ENCODE data around the gene KLHL13. TPM values are rescaled to one million over a fixed set of nuclear protein-coding genes. Genes with fewer than 3 reads are reported as not detected.
A peak's percentile ranks its signal among the peaks of the same experiment; 100 is the strongest.
"Not testable (repeated sequence)": the region's sequence is repeated elsewhere in the genome, so short reads cannot be mapped to it uniquely, and the experiment has no call there.

KLHL13 gene
- total and polyA plus RNA-seq, 2 donors = 2.9 to 4.9 TPM

GRCh38 chrX:117959045-117959444 lies 157.6 kb downstream of the KLHL13 start:
- H3K36me3 ChIP-seq (ENCODE audit: control insufficient read depth in 2 of 2, insufficient read depth in 2 of 2, low read length in 1 of 2) = no peaks in the 10 kb centered on the region
- WGBS = 95% methylated on average over 4 of the region's 4 CpGs
- H3K4me3 ChIP-seq (ENCODE audit: low read length in 2 of 2) = no peak overlapping the region
- H3K27me3 ChIP-seq (ENCODE audit: control insufficient read depth in 2 of 2, insufficient read depth in 1 of 2, low read length in 1 of 2) = no peaks in the 10 kb centered on the region
- DNase-seq (ENCODE audit: low read depth in 6 of 9, low spot score in 9 of 9) = no peak
- H3K9me3 ChIP-seq (ENCODE audit: control insufficient read depth in 2 of 2, insufficient read depth in 1 of 2, low read length in 1 of 2) = no peaks in the 10 kb centered on the region
- H3K27ac ChIP-seq (ENCODE audit: low read depth in 1 of 2, low read length in 1 of 2) = no peak overlapping the region
- no peaks in the 10 kb centered on the region for H3K4me1 ChIP-seq (ENCODE audit: control insufficient read depth in 2 of 2, insufficient read depth in 2 of 2, low read length in 2 of 2)

- no peaks in the 10 kb centered on the region for H3K4me1 ChIP-seq (ENCODE audit: control insufficient read depth in 2 of 2, insufficient read depth in 2 of 2, low read length in 2 of 2)
- H3K27ac ChIP-seq (ENCODE audit: low read depth in 1 of 2, low read length in 1 of 2) = no peak overlapping the region
- WGBS = 91% methylated on average over 2 of the region's 2 CpGs
- H3K9me3 ChIP-seq (ENCODE audit: control insufficient read depth in 2 of 2, insufficient read depth in 1 of 2, low read length in 1 of 2) = no peaks in the 10 kb centered on the region
- H3K36me3 ChIP-seq (ENCODE audit: control insufficient read depth in 2 of 2, insufficient read depth in 2 of 2, low read length in 1 of 2) = no peaks in the 10 kb centered on the region
- no peak for DNase-seq (ENCODE audit: low read depth in 6 of 9, low spot score in 9 of 9)
- H3K27me3 ChIP-seq (ENCODE audit: control insufficient read depth in 2 of 2, insufficient read depth in 1 of 2, low read length in 1 of 2) = no peaks in the 10 kb centered on the region
- H3K4me3 ChIP-seq (ENCODE audit: low read length in 2 of 2) = no peak overlapping the region
Measured at GRCh38 chrX:117957128-117957527, 159.5 kb downstream of the KLHL13 start.

GRCh38 chrX:117939296-117939695 lies 177.3 kb downstream of the KLHL13 start:
- not testable (repeated sequence) for DNase-seq (ENCODE audit: low read depth in 6 of 9, low spot score in 9 of 9); H3K27me3 ChIP-seq (ENCODE audit: control insufficient read depth in 2 of 2, insufficient read depth in 1 of 2, low read length in 1 of 2); H3K27ac ChIP-seq (ENCODE audit: low read depth in 1 of 2, low read length in 1 of 2); H3K9me3 ChIP-seq (ENCODE audit: control insufficient read depth in 2 of 2, insufficient read depth in 1 of 2, low read length in 1 of 2); H3K36me3 ChIP-seq (ENCODE audit: control insufficient read depth in 2 of 2, insufficient read depth in 2 of 2, low read length in 1 of 2); H3K4me3 ChIP-seq (ENCODE audit: low read length in 2 of 2); H3K4me1 ChIP-seq (ENCODE audit: control insufficient read depth in 2 of 2, insufficient read depth in 2 of 2, low read length in 2 of 2)
- WGBS = 81% methylated on average over 1 of the region's 1 CpG

GRCh38 chrX:117936118-117936517 lies 180.5 kb downstream of the KLHL13 start:
- no peaks in the 10 kb centered on the region for H3K4me1 ChIP-seq (ENCODE audit: control insufficient read depth in 2 of 2, insufficient read depth in 2 of 2, low read length in 2 of 2)
- H3K9me3 ChIP-seq (ENCODE audit: control insufficient read depth in 2 of 2, insufficient read depth in 1 of 2, low read length in 1 of 2) = no peaks in the 10 kb centered on the region
- 95% methylated on average over 2 of the region's 2 CpGs for WGBS
- no peaks in the 10 kb centered on the region for H3K36me3 ChIP-seq (ENCODE audit: control insufficient read depth in 2 of 2, insufficient read depth in 2 of 2, low read length in 1 of 2)
- no peaks in the 10 kb centered on the region for H3K27me3 ChIP-seq (ENCODE audit: control insufficient read depth in 2 of 2, insufficient read depth in 1 of 2, low read length in 1 of 2)
- H3K4me3 ChIP-seq (ENCODE audit: low read length in 2 of 2) = no peak overlapping the region
- no peak overlapping the region for H3K27ac ChIP-seq (ENCODE audit: low read depth in 1 of 2, low read length in 1 of 2)
- DNase-seq (ENCODE audit: low read depth in 6 of 9, low spot score in 9 of 9) = no peak

- not testable (repeated sequence) for H3K36me3 ChIP-seq (ENCODE audit: control insufficient read depth in 2 of 2, insufficient read depth in 2 of 2, low read length in 1 of 2); H3K27me3 ChIP-seq (ENCODE audit: control insufficient read depth in 2 of 2, insufficient read depth in 1 of 2, low read length in 1 of 2); H3K4me3 ChIP-seq (ENCODE audit: low read length in 2 of 2); H3K9me3 ChIP-seq (ENCODE audit: control insufficient read depth in 2 of 2, insufficient read depth in 1 of 2, low read length in 1 of 2); H3K4me1 ChIP-seq (ENCODE audit: control insufficient read depth in 2 of 2, insufficient read depth in 2 of 2, low read length in 2 of 2); DNase-seq (ENCODE audit: low read depth in 6 of 9, low spot score in 9 of 9); H3K27ac ChIP-seq (ENCODE audit: low read depth in 1 of 2, low read length in 1 of 2)
Measured at GRCh38 chrX:117930116-117930515, 186.5 kb downstream of the KLHL13 start.

- no peaks in the 10 kb centered on the region for H3K36me3 ChIP-seq (ENCODE audit: control insufficient read depth in 2 of 2, insufficient read depth in 2 of 2, low read length in 1 of 2)
- DNase-seq (ENCODE audit: low read depth in 6 of 9, low spot score in 9 of 9) = no peak
- 94% methylated on average over 1 of the region's 1 CpG for WGBS
Measured at GRCh38 chrX:117919755-117920154, 196.9 kb downstream of the KLHL13 start.

GRCh38 chrX:117910216-117910615 lies 206.4 kb downstream of the KLHL13 start:
- DNase-seq (ENCODE audit: low read depth in 6 of 9, low spot score in 9 of 9) = no peak
- H3K9me3 ChIP-seq (ENCODE audit: control insufficient read depth in 2 of 2, insufficient read depth in 1 of 2, low read length in 1 of 2) = no peaks in the 10 kb centered on the region
- WGBS = 94% methylated on average over 1 of the region's 1 CpG
- no peaks in the 10 kb centered on the region for H3K4me1 ChIP-seq (ENCODE audit: control insufficient read depth in 2 of 2, insufficient read depth in 2 of 2, low read length in 2 of 2)
- H3K27ac ChIP-seq (ENCODE audit: low read depth in 1 of 2, low read length in 1 of 2) = no peak overlapping the region
- no peaks in the 10 kb centered on the region for H3K27me3 ChIP-seq (ENCODE audit: control insufficient read depth in 2 of 2, insufficient read depth in 1 of 2, low read length in 1 of 2)
- no peaks in the 10 kb centered on the region for H3K36me3 ChIP-seq (ENCODE audit: control insufficient read depth in 2 of 2, insufficient read depth in 2 of 2, low read length in 1 of 2)
- no peak overlapping the region for H3K4me3 ChIP-seq (ENCODE audit: low read length in 2 of 2)

More at GRCh38 chrX:117919755-117920154, 196.9 kb downstream of the KLHL13 start:
- H3K9me3 ChIP-seq (ENCODE audit: control insufficient read depth in 2 of 2, insufficient read depth in 1 of 2, low read length in 1 of 2) = no peaks in the 10 kb centered on the region
- no peaks in the 10 kb centered on the region for H3K4me1 ChIP-seq (ENCODE audit: control insufficient read depth in 2 of 2, insufficient read depth in 2 of 2, low read length in 2 of 2)
- no peak overlapping the region for H3K27ac ChIP-seq (ENCODE audit: low read depth in 1 of 2, low read length in 1 of 2)
- H3K4me3 ChIP-seq (ENCODE audit: low read length in 2 of 2) = no peak overlapping the region
- H3K27me3 ChIP-seq (ENCODE audit: control insufficient read depth in 2 of 2, insufficient read depth in 1 of 2, low read length in 1 of 2) = no peaks in the 10 kb centered on the region

GRCh38 chrX:117898226-117898625 lies 218.4 kb downstream of the KLHL13 start:
- H3K9me3 ChIP-seq (ENCODE audit: control insufficient read depth in 2 of 2, insufficient read depth in 1 of 2, low read length in 1 of 2) = no peaks in the 10 kb centered on the region
- peak in 6 of 9 donors; percentile 1 to 56 (median 17) for DNase-seq (ENCODE audit: low read depth in 6 of 9, low spot score in 9 of 9)
- no peaks in the 10 kb centered on the region for H3K27me3 ChIP-seq (ENCODE audit: control insufficient read depth in 2 of 2, insufficient read depth in 1 of 2, low read length in 1 of 2)
- WGBS = 34% methylated on average over 1 of the region's 1 CpG
- H3K4me1 ChIP-seq (ENCODE audit: control insufficient read depth in 2 of 2, insufficient read depth in 2 of 2, low read length in 2 of 2) = no peaks in the 10 kb centered on the region
- no peaks in the 10 kb centered on the region for H3K36me3 ChIP-seq (ENCODE audit: control insufficient read depth in 2 of 2, insufficient read depth in 2 of 2, low read length in 1 of 2)
- H3K27ac ChIP-seq (ENCODE audit: low read depth in 1 of 2, low read length in 1 of 2) = no peak overlapping the region
- H3K4me3 ChIP-seq (ENCODE audit: low read length in 2 of 2) = no peak overlapping the region

- DNase-seq (ENCODE audit: low read depth in 6 of 9, low spot score in 9 of 9) = peak in 1 of 9 donors; percentile 20
- Histone ChIP-seq H3K36me3 (ENCODE audit: control insufficient read depth in 2 of 2, insufficient read depth in 2 of 2, low read length in 1 of 2) (no peaks in the 10 kb centered on the region), H3K9me3 (ENCODE audit: control insufficient read depth in 2 of 2, insufficient read depth in 1 of 2, low read length in 1 of 2) (no peaks in the 10 kb centered on the region), H3K4me1 (ENCODE audit: control insufficient read depth in 2 of 2, insufficient read depth in 2 of 2, low read length in 2 of 2) (no peaks in the 10 kb centered on the region), H3K27me3 (ENCODE audit: control insufficient read depth in 2 of 2, insufficient read depth in 1 of 2, low read length in 1 of 2) (no peaks in the 10 kb centered on the region), H3K4me3 (ENCODE audit: low read length in 2 of 2) (no peak overlapping the region), H3K27ac (ENCODE audit: low read depth in 1 of 2, low read length in 1 of 2) (no peak overlapping the region)
- 44% methylated on average over 1 of the region's 1 CpG for WGBS
Measured at GRCh38 chrX:117895418-117895817, 221.2 kb downstream of the KLHL13 start.

- Histone ChIP-seq H3K27ac (ENCODE audit: low read depth in 1 of 2, low read length in 1 of 2) (no peak overlapping the region), H3K9me3 (ENCODE audit: control insufficient read depth in 2 of 2, insufficient read depth in 1 of 2, low read length in 1 of 2) (no peaks in the 10 kb centered on the region), H3K4me3 (ENCODE audit: low read length in 2 of 2) (no peak overlapping the region), H3K4me1 (ENCODE audit: control insufficient read depth in 2 of 2, insufficient read depth in 2 of 2, low read length in 2 of 2) (no peaks in the 10 kb centered on the region), H3K27me3 (ENCODE audit: control insufficient read depth in 2 of 2, insufficient read depth in 1 of 2, low read length in 1 of 2) (no peaks in the 10 kb centered on the region), H3K36me3 (ENCODE audit: control insufficient read depth in 2 of 2, insufficient read depth in 2 of 2, low read length in 1 of 2) (no peaks in the 10 kb centered on the region)
- WGBS = 93% methylated on average over 1 of the region's 1 CpG
- no peak for DNase-seq (ENCODE audit: low read depth in 6 of 9, low spot score in 9 of 9)
Measured at GRCh38 chrX:117892469-117892868, 224.1 kb downstream of the KLHL13 start.

All from thymus (tissue), 11 donors.